GM12892 (cell line): ENCODE measurements around the gene VPS16.

Experiments used
- DNase-seq: peaks from one replicate; pipeline ENCODE4 v3.0.0; 2011; ENCODE audit not compliant: insufficient read length
- FAIRE-seq: peaks from 2 replicates; lab custom pipeline; 2011; peaks lifted over from hg19 to GRCh38; lab: Jason Lieb, UNC
- POLR2A ChIP-seq: IDR thresholded peaks from 2 replicates; pipeline ENCODE4 v1.6.1; 2011; ENCODE audit warnings: low read depth, low read length, control low read depth
- POLR2AphosphoS5 ChIP-seq: IDR thresholded peaks from 2 replicates; pipeline ENCODE4 v1.6.1; 2011; ENCODE audit warnings: low read depth, low read length, control low read depth
- TAF1 ChIP-seq: IDR thresholded peaks from 2 replicates; pipeline ENCODE4 v1.6.1; 2011; ENCODE audit warnings: low read depth, mild to moderate bottlenecking, control low read depth, low read length, borderline replicate concordance

VPS16 gene

DNA sequence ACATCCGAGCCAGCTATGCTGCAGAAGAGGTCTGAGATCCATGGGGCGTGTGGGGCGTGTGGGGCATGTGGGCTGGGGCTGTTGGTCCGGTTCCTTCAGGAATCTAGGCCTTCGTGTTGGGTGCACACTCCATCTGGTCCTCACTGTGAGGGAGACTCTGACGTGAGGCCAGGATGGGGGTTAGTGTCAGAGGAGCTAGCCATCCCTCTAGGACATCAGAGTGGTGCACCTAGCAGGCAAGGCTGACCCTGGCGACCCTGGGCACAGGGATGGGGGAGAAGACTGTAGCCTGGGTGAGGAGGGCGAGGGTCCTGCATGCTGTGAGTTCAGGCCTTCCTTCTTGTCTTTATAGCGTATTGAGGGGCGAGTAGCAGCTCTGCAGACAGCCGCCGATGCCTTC lies 24.1 kb downstream of the VPS16 start:
- FAIRE-seq: no peak
- TF ChIP-seq POLR2A: no peak
- TF ChIP-seq POLR2AphosphoS5: no peak
- TF ChIP-seq TAF1: no peak
- no peak for DNase-seq

DNA sequence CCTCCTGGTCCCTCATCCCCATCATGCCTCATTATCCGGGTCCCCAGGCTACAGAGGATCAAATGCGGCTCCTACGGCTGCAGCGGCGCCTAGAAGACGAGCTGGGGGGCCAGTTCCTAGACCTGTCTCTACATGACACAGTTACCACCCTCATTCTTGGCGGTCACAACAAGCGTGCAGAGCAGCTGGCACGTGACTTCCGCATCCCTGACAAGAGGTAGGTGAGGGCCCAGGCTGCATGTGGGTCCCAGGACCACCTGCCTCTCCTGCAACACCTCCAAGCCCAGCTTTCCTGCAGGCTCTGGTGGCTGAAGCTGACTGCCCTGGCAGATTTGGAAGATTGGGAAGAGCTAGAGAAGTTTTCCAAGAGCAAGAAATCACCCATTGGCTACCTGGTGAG lies 24.6 kb downstream of the VPS16 start:
- FAIRE-seq: no peak
- TF ChIP-seq POLR2AphosphoS5 (no peak), TAF1 (no peak), POLR2A (no peak)
- DNase-seq: no peak

DNA sequence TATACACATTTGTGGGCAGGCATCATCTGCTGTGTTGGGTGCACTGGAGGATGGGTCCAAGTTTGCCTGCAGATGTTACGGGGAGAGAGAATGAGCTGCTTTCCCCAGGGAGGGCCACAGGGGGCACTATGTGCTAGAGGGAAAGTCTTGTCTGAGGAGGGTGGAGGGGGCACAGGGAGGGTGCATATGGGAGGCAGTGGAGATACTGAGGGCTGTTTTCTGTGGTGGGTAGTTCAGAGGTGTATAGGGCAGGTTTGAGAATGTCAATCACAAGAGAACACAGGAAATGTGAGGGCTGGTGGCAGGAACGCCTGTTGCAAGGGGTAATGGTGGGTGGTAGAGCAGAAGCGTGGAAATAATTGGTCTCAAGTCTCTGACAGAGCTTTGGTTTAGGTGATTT lies 25.1 kb downstream of the VPS16 start:
- DNase-seq: no peak
- no peak for FAIRE-seq
- TF ChIP-seq TAF1: no peak
- TF ChIP-seq POLR2A: no peak

DNA sequence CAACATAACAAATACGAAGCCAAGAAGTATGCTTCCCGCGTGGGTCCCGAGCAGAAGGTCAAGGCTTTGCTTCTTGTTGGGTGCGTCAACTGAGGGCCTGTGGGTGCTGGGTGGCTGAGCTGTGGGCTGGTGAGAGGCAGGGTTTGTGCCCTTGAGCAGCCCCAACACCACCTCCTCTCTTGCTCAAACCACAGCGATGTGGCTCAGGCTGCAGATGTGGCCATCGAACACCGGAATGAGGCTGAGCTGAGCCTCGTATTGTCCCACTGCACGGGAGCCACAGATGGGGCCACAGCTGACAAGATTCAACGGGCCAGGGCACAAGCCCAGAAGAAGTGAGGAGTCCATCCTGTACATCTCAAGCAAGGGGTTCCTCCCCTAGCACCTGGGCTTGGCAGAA lies 25.7 kb downstream of the VPS16 start:
- FAIRE-seq: no peak
- TF ChIP-seq TAF1: no peak
- TF ChIP-seq POLR2A: no peak
- no peak for TF ChIP-seq POLR2AphosphoS5

DNA sequence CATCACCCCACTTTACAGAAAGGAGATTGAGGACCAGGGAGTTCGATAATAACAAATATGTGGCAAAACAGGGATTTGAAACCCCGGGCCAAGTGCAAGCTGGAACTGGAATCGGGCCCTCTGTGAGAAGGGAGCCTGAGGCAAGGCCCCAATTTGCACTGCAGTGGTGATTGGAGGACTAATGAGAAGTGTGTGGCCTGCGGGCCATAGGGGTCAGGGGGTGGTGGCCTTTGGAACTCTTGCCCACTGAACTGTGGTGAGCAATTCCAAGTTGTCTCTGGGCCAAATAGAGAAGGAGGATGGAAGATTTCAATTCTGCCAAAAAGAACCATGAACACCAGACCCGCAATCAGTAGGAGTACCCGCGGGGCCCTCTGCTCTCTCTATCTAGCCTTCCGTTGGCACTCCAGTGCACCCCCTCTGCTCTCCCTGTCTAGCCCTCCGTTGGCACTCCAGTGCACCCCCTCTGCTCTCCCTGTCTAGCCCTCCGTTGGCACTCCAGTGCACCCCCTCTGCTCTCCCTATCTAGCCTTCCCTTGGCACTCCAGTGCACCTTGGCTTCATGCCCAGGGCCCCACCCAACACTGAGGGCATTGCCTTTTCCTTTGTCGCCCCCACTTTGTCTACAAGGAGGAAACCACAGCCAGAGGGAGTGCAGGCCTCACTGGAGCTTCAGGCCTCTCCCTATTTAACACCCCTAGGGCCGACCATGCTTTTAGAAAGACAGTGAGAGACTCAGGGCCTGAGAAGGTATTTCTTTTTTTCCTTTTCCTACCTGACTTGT lies 26.7 kb downstream of the VPS16 start:
- DNase-seq: no peak
- no peak for TF ChIP-seq TAF1
- no peak for TF ChIP-seq POLR2A
- TF ChIP-seq POLR2AphosphoS5: no peak
- no peak for FAIRE-seq

More for the DNA sequence above, 25.7 kb downstream of the VPS16 start:
- no peak for DNase-seq

DNA sequence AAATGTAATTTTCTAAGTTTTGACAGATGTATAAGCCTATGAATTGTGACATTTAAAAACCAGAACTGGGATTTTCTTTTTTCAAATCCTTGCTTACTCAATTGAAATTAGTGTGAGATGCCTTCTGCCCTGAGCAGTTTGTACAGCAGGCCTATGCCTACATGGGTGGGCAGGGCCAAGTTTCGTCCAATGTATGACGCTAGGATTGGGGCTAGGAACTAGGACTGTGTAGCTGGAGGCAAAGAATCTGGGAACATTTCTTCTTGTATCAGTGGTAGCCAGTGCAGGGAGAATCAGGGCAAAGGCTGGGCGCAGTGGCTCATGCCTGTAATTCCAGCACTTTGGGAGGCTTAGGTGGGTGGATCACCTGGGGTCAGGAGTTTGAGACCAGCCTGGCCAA lies 28.8 kb downstream of the VPS16 start:
- no peak for FAIRE-seq
- DNase-seq: no peak
- TF ChIP-seq TAF1 (no peak), POLR2A (no peak), POLR2AphosphoS5 (no peak)

DNA sequence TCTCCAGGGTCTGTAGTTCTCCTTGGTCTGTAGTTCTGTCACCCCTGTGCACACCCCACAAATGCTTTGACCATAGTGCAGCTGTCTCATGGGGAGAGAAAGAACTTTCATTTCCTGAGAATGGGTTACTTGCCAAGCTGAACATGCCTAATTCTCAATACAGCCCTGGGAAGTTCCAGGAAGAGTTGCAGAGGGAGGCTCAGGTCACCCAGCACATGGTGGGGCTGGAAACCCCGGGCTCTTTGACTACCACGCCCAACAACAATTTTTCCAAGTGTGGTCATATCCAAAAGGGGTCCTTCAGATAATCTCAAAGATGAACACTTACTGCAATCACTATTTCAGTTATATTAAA lies 30.5 kb downstream of the VPS16 start:
- no peak for DNase-seq
- TF ChIP-seq TAF1 (no peak), POLR2A (no peak), POLR2AphosphoS5 (no peak)
- no peak for FAIRE-seq

DNA sequence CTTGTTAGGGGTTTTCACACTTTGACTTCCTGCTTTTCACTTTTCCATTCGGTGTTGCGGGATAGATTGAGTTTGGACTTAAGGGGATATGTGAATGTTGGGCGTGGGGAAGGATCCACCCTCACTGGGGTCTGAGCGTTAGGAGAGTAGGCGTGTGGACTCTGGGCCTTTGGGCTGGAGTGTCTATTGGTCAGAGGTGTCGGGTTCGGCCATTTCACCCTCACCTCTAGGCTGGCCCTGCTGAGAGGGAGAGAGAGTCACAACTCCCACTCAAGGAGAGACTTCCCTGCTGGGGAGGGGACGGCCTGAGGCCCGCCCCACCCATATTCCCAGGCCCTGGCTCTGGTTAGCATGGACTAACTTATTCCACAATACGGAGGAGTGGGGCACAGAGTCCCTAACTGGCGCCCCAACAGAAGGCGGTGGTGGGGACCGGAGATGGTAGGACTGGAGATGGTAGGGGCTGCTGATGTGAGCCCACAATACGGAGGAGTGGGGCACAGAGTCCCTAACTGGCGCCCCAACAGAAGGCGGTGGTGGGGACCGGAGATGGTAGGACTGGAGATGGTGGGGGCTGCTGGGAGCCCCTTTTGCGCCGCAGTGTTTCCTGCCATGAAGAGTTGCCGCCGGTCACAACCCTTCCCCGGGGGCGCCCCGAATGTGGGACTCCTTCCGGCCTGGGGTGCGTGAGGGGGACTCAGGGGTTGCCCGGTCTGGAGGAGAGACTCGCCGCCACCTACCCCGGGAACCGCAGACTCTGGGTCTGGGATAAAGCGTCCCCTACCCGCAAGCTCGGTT lies 31.3 kb downstream of the VPS16 start:
- FAIRE-seq (no peak), DNase-seq (no peak)
- no peak for TF ChIP-seq POLR2AphosphoS5
- no peak for TF ChIP-seq POLR2A
- TF ChIP-seq TAF1: no peak

DNA sequence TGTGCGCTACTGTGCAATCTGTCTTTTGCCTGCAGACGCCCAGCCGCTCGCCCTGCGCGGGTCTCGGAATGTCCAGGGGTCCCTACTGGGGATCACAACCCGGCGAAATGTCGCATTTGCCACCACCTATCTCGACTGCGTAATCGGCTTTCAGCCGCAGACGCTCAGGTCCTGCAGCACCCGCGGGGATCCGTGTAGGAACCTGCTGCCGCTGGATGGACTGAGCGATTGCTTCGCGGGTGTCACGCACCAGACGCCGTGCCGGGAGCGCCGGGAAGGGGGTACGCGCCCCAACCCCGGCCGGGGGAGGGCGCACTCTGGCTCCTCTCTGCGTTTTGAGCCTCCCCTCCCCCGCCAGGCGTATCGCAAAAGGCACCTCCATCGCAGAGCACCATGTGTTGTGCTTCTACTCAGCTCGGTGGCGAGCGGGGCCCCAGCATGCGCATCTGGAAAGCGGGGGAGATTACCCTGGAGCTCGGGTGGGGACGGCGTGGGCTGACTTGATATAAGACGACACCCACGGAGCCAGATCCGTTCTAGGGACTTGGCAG lies 32.0 kb downstream of the VPS16 start:
- DNase-seq (no peak), FAIRE-seq (peak; percentile 89)
- TF ChIP-seq POLR2A: no peak
- no peak for TF ChIP-seq TAF1
- TF ChIP-seq POLR2AphosphoS5: no peak

DNA sequence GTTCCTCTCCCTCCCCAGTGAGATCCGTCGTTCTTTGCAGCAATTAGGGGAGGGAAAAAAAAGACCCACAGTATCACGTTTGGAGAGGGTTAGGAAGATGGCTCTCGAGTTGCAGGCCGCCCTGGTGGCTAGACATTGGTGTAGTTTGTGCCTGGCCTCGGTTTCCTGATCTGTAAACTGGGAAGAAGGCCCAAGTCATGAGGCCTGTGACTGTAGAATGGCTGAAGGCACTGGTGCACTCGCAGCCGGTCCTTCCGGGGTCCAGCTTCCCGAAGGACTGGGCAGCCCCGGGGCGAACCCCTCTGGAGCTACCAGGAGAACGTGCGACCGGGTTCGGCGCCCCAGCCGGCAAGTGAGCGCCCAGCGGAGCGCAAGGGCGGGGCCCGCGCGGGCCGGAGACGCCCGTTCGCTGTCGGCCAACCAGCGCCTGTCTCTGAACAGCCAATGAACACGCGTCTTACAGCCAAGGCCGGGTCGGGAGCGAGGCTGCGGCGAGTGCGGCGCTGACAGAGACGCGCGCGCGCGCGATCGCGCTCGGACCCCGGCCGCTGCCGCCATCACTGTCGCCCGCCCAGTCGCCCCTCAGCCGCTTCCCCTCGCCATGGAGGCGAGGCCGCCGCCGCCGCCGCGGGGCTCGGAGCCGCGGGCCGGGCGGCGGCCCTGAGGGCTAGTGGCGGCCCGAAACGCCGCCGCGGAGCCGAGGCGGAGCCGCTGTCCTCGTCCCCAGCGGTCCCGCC lies 32.6 kb downstream of the VPS16 start, which contains the start of gene PTPRA:
Gene PTPRA (plus strand): TSS at position 472 of the 737 bp plus-strand sequence. CDS start 90,797 bp downstream, outside the sequence.
- TF ChIP-seq TAF1 (no peak; the same call in 1 of the 2 replicates), POLR2AphosphoS5 (peak; percentile 82), POLR2A (peak; percentile 92)
- FAIRE-seq: peak; percentile 99
- DNase-seq: peak; percentile 88

DNA sequence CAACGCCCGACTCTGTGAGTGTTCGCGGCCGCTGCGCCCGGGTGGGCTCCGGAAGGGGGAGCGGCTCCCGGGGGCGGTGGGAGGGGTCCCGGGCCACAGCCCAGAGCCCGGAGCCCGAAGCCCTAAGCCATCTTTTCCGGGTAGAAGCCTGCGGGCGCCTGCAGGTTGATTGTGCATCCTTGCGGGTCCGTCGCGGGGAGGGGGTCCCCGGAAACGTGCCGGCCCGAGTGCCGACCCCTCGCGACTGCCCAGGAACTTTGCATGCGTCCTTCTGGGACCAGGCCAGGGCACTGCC lies 33.1 kb downstream of the VPS16 start:
- peak; percentile 51 for DNase-seq
- TF ChIP-seq TAF1: no peak
- TF ChIP-seq POLR2AphosphoS5: no peak
- no peak for TF ChIP-seq POLR2A
- FAIRE-seq: no peak
